HepG2 (cell line): ENCODE measurements around the gene UAP1L1.

ENCODE experiments used
- MTF2 ChIP-seq: sonication (generic); formaldehyde crosslinking; IDR thresholded peaks from 2 replicates; pipeline ENCODE4 v1.5.0; 2020; ENCODE audit warnings: missing genetic modification reagents, borderline replicate concordance
- SP1 ChIP-seq, 2 experiments: fragments of 450-650 bp in 1 of 2; sonication (generic) in 1 of 2; formaldehyde crosslinking in 1 of 2; IDR thresholded peaks; 2 replicates each; pipeline versions ENCODE4 v1.4.0 to v1.6.1; 2016 to 2020; ENCODE audit warnings: missing genetic modification reagents in 1 of 2
- ZNF331 ChIP-seq: sonication (generic); formaldehyde crosslinking; IDR thresholded peaks from 2 replicates; pipeline ENCODE4 v1.4.0; 2020; ENCODE audit warnings: missing genetic modification reagents
- ZNF782 ChIP-seq: sonication (generic); formaldehyde crosslinking; IDR thresholded peaks from 2 replicates; pipeline ENCODE4 v1.4.0; 2020; ENCODE audit warnings: missing genetic modification reagents, mild to moderate bottlenecking, borderline replicate concordance
- TF ChIP-seq, protein P1 (sequence below): sonication (generic); formaldehyde crosslinking; IDR thresholded peaks from 2 replicates; pipeline ENCODE4 v1.4.0; 2020; ENCODE audit warnings: missing genetic modification reagents, borderline replicate concordance

DNA sequence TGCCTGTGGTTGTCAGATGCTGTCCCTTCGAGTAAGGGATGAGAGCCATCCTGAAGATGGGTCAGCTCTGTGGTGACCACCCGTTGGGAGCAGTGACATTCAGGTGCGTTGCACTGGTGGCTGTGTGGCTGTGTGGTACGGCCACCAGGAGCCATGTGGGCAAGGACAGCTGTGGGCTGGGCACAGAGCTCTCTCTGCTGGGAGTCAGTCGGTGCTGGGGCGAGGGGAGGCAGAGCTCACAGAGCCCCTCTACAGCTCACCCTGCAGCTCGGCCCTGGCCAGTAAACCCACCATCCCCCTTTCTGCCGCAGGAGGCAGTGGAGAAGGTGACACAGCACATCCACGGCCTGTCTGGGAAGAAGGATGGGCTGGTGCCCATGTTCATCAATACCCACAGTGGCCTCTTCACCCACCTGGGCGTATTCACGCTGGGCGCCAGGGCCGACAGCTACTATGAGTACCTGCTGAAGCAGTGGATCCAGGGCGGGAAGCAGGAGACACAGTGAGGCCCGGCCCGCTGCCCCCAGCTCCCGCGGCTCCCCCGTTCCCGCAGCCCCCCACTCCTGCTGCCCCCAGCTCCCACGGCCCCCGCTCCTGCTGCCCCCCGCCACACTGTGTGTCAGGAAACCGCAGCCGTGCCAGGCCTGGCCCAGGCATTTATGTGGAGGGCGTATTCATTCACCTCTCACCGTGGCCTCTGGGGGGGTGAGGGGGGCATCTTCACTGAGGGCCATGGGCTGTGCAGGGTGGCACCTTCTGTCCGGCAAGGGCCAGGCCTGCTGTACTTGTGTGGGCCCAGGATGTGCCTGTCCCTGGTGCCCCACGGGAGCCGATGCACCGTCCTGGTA is 28.7 kb downstream of the UAP1L1 start:
- TF ChIP-seq, protein P1, sequence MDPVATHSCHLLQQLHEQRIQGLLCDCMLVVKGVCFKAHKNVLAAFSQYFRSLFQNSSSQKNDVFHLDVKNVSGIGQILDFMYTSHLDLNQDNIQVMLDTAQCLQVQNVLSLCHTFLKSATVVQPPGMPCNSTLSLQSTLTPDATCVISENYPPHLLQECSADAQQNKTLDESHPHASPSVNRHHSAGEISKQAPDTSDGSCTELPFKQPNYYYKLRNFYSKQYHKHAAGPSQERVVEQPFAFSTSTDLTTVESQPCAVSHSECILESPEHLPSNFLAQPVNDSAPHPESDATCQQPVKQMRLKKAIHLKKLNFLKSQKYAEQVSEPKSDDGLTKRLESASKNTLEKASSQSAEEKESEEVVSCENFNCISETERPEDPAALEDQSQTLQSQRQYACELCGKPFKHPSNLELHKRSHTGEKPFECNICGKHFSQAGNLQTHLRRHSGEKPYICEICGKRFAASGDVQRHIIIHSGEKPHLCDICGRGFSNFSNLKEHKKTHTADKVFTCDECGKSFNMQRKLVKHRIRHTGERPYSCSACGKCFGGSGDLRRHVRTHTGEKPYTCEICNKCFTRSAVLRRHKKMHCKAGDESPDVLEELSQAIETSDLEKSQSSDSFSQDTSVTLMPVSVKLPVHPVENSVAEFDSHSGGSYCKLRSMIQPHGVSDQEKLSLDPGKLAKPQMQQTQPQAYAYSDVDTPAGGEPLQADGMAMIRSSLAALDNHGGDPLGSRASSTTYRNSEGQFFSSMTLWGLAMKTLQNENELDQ (CRISPR knock-in tag), result no peak
- TF ChIP-seq ZNF782, result no peak
- TF ChIP-seq MTF2 (CRISPR knock-in tag), result no peak
- no peak for TF ChIP-seq ZNF331 (CRISPR knock-in tag)
- no peak for TF ChIP-seq SP1 (IDR thresholded peaks at IDR 0.05)
- TF ChIP-seq SP1 (CRISPR knock-in tag; IDR thresholded peaks at IDR 0.05), result no peak
